MV-4-11 (cell line): ENCODE measurements around the gene ETS1.

ENCODE experiments used
- DNase-seq: peaks from one replicate; lab custom pipeline; 2025; lab: John Stamatoyannopoulos, UW

The ETS1 gene

GRCh38 chr11:128434411-128434810 is 152.9 kb downstream of the ETS1 start:
- no peak for DNase-seq

GRCh38 chr11:128432926-128433325 is 154.4 kb downstream of the ETS1 start:
- no peak for DNase-seq

DNA sequence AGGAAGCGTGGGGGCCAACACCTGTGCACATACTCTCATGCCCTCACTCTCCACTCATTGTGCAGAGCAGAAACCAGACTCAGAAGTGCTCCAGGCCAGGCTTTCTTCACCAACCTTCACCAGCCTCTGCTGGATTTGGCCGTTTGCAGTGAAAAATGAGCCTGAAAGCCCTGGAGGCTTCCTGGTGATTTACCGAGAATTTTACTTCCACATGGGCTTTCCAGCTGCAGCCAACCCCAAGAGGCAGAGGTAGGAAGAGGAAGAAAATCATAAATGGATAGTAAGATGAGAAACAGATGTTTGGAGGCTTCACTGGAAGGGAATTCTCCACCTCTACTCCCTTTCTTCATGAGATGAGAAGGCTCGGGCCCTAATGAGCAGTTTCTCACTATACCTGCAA is 155.4 kb downstream of the ETS1 start:
- no peak for DNase-seq

- no peak for DNase-seq
Observed at GRCh38 chr11:128428935-128429334, 158.4 kb downstream of the ETS1 start.

DNA sequence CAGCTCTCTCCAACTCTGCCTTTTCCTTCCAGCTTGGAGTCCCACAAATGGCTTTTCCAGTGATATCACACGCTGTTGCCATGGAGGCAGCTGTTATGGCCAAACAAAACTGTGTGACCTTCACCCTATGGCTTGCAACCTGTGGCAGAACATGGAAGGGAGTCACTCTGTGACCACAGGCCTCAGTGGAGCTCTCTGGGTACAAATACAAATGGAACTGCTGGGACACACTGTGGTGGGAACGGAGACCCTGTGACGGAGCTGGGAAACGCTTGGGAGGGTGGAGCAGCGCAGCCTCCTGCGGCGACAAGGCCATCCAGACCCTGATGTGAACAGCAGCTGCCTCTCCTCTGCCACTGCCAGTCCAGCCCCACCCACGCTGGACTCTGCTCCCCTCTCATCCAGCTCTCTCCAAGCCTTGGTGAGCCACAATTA is 162.5 kb downstream of the ETS1 start:
- no peak for DNase-seq

DNA sequence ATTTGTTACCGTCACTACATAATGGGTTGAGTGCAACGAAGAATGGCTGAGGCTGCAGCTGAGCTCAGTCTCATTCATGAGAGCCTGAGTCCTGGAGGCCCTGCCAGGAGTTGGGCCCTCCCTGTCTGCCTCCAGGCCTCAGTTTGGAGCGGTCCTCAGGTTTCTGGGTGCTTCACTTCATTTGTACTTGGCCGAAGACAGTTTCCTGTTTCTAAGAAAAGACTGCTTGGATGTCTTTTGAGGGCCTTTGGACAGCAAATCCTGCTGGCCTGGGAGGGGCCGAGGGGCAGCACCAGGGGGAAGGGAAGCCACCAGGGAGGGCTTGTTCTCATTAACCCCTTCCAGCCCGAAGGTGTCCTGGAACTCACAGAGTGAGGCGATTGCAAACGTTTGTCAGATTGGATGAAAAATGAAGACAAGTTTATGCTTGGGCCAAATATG is 163.1 kb downstream of the ETS1 start:
- DNase-seq: no peak

DNA sequence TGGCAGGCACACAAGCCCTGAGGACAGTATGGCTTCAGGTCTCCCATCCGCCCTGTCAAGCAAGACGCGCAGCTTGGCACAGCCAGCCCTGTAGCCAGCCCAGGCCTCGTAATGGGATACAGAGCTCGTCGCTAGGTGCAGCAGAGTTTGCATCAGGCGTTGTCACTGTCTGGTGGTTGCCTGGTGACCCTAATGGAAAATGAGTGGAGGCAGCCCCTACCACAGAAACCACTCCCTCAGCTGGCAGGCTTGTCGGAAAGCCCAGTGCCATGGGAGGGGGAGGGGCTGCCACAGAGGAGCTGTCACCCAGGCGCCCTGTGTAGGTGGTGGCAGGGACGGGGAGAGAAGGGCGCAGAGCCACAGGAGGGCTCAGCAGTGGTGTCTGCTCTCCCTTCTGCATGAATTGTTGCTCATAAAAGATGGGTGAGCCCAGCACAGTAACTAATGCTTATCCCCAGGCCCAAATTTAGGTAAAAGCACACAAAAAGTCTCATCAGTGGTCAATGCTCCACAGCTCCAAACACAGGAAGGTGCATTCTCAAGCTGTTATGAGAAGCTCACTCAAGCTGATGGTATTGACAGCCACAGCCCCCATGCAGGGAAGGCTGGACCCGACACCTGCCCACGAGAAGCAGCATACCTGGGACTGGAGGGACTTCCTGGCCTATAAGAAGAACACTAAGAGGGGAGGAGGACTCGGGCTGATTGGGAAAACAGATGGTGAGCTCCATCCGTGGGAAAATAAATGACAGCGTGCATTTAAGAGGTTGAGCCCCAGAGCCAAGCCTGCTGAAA is 164.6 kb downstream of the ETS1 start:
- no peak for DNase-seq

GRCh38 chr11:128421577-128422330 is 165.6 kb downstream of the ETS1 start:
- DNase-seq: no peak

GRCh38 chr11:128420951-128421350 is 166.4 kb downstream of the ETS1 start:
- no peak for DNase-seq

DNA sequence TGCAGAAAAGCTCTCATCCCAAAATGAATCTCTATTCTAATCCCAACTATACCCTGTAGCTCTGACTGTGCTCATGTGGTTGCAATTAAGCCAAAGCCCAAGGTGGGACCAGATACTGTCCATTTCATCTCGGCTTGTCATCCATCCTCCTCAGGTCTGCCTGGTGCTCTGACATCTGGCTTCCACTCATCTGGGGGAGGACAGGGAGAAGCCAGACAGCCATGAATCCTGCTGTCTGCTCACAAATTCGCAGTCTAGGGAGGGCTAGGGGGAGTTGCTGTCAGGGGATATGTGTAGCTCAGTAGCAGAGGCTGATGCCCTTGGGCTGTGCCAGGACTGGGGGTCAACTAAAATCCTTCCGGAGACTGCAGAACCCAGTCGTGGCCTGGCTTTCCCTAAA is 167.1 kb downstream of the ETS1 start:
- no peak for DNase-seq

DNA sequence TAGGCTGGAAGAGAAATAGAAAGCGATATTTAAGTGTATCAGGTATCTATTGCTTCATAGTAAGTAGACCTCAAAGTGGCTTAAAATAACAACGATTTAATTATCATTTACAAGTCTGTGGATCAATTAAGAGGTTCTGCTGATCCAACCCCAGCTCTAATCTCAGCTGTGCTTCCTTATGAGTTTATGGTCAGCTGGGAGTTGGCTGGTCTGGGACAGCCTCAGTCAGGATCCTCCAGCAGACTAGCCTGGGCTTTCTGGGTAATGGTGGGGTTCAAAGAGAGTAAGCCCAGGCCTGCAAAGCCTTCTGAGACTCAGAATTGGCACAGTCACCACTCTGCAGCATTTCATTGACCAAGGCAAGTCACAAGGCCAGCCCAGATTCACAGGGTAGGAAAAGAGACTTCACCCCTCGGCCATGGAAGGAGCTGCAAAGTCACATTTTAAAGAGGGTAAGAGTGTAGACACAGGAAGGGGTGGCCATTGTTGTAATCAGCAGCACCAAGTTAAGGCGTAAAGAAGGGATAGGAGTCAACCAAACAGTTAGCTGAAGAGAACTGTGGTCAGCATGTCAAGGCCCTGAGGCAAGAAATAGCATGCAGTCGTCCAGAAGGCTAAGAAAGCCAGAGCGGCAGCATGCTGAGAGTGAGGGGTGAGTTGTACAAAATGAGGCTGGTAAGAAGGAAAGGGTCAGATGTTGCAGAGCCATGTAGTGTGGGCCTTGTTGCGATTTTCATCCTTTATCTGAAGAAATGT is 168.2 kb downstream of the ETS1 start:
- DNase-seq: no peak

- no peak for DNase-seq
Observed at GRCh38 chr11:128417607-128418324, 169.6 kb downstream of the ETS1 start.

GRCh38 chr11:128416976-128417375 is 170.4 kb downstream of the ETS1 start:
- no peak for DNase-seq

DNA sequence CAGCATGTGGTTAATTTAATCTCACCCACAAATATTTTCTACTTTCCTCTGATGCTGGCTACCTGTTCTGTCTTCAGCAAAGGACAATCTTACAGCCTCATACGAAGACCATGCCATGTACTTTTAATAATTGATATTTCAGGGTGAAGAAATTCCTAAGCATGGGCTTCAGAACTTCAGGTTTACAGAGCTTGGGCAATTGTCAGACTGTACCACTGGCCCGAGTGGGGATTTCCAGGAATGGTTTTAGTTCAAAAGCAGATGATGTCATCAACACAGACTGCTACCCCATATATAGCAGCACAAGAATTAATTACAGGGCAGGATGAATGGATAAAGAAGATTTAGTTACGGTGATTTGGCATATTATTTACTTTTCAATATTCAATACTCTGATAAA is 171.8 kb downstream of the ETS1 start:
- DNase-seq: no peak

- no peak for DNase-seq
Observed at GRCh38 chr11:128412847-128413791, 174.2 kb downstream of the ETS1 start.

DNA sequence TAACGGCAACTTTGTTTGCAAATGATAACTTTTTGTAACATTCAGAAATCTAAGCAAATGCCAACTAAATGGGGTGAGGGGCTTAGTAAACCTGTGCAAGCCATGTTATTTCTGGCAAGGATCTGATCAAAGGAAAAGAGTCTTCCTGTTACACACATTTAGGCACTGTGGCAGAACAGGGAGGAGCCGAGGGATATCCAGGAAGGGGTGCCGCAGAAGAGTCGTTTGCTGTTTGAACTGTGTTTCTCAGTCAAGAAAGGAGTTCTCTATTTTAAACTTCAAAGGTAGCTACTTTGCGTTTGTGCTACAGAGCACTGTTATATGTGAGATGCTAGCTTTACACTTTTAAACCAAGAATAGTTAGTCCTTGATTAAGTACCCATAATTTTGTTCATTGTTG is 175.5 kb downstream of the ETS1 start:
- no peak for DNase-seq

DNA sequence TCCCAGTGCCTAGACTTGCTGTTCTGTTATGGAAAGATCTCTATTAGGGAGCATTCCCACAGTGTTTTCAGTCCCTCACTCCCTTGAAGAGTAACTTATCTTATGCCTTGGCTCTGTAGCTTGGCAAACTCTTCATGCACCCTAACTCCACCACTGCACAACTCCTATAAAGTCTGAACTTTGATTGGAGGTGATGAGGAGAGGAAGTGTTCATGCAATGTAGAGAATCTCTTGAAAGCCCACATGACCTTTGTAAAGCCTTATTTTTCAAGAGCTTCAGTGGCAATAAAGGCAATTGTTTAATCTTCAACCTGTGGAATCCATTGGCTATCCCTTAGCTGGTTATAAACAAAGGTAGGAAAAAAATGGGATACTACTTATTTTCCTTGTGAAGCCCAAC is 176.2 kb downstream of the ETS1 start:
- no peak for DNase-seq

- no peak for DNase-seq
Observed at GRCh38 chr11:128409476-128409875, 177.9 kb downstream of the ETS1 start.
